Measurements from ENCODE around the gene TULP4. TPM values are rescaled to one million over a fixed set of nuclear protein-coding genes. Genes with fewer than 3 reads are reported as not detected.

TULP4 gene
- 88.2 and 118 TPM in 2 replicates for total RNA-seq
- 16.7 and 16.8 TPM in 2 replicates for polyA plus RNA-seq
- 4.2 and 7.6 TPM in 2 replicates for polyA plus RNA-seq (2012)
- 86.0 and 114 TPM in 2 replicates for polyA minus RNA-seq (ENCODE audit: low replicate concordance)

- H3K9me3 ChIP-seq (ENCODE audit: control insufficient read depth, insufficient read depth, low read depth, low read length) = no peaks in the 10 kb centered on the region
Measured at GRCh38 chr6:158312165-158312564, at the start of gene TULP4. Gene TULP4, plus strand, starts transcription at chr6:158312465. Its CDS starts 1,552 bp downstream, at chr6:158314017.

DNA sequence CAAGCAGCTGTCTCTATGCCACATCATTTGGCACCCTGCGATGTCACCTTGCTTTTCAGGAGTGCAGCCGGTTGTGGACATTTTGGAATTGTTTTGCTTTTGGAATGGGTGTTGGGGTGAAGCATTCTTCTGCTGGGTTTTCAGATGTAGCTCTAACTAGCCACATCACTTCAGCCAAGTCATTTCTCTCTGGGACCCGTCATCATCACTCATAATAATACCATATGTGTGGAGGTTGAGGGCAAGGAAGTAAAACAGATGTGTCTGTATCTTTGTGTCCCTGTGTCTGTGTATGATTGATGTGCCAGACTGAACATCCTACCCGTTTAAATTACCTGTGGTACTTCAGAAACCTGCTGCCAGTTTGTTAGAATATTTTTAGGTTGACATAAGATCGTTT is 49.5 kb upstream of the TULP4 start:
- no peak for DNase-seq (ENCODE audit: low read depth in 2 of 2)
- no peaks in the 10 kb centered on the region for H4K20me1 ChIP-seq (ENCODE audit: control insufficient read depth, extremely low read depth, insufficient read depth, low read length)
- H3K9me3 ChIP-seq (ENCODE audit: control insufficient read depth, insufficient read depth, low read depth, low read length) = no peaks in the 10 kb centered on the region

More at GRCh38 chr6:158312165-158312564, at the start of gene TULP4:
- no peaks in the 10 kb centered on the region for H3K4me1 ChIP-seq (ENCODE audit: control insufficient read depth, extremely low read depth, insufficient read depth, low read length)
- H2AFZ ChIP-seq (ENCODE audit: low read length) = no peak within 1 kb of the TSS
- no peaks in the 10 kb centered on the region for H3K79me2 ChIP-seq (ENCODE audit: control insufficient read depth, insufficient read depth, low read length)
- H3K9ac ChIP-seq (ENCODE audit: insufficient read depth, low read length) = no peak within 1 kb of the TSS
- no peak for DNase-seq (ENCODE audit: low read depth in 2 of 2)
- no peaks in the 10 kb centered on the region for H3K36me3 ChIP-seq (ENCODE audit: control insufficient read depth, insufficient read depth, low read length)
- no peak within 1 kb of the TSS for H3K4me2 ChIP-seq (ENCODE audit: extremely low read depth, insufficient read depth, low read length)
- H3K4me3 ChIP-seq (replicated peaks in 1 of 4; ENCODE audit: control extremely low read depth in 1 of 4, insufficient read depth in 1 of 4, low read depth in 3 of 4, low read length in 4 of 4) = no peak within 1 kb of the TSS
- no peak for TF ChIP-seq EZH2 (IDR thresholded peaks at IDR 0.05; ENCODE audit: low read length, missing control alignments)
- TF ChIP-seq, protein P1, sequence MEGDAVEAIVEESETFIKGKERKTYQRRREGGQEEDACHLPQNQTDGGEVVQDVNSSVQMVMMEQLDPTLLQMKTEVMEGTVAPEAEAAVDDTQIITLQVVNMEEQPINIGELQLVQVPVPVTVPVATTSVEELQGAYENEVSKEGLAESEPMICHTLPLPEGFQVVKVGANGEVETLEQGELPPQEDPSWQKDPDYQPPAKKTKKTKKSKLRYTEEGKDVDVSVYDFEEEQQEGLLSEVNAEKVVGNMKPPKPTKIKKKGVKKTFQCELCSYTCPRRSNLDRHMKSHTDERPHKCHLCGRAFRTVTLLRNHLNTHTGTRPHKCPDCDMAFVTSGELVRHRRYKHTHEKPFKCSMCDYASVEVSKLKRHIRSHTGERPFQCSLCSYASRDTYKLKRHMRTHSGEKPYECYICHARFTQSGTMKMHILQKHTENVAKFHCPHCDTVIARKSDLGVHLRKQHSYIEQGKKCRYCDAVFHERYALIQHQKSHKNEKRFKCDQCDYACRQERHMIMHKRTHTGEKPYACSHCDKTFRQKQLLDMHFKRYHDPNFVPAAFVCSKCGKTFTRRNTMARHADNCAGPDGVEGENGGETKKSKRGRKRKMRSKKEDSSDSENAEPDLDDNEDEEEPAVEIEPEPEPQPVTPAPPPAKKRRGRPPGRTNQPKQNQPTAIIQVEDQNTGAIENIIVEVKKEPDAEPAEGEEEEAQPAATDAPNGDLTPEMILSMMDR (conservative IDR thresholded peaks at IDR 0.05 in 1 of 2, IDR thresholded peaks at IDR 0.05 in 1 of 2; ENCODE audit: low read depth in 1 of 2, low read length in 2 of 2) = no peak
- H3K27me3 ChIP-seq (ENCODE audit: control insufficient read depth, insufficient read depth, low read length) = no peaks in the 10 kb centered on the region
- H4K20me1 ChIP-seq (ENCODE audit: control insufficient read depth, extremely low read depth, insufficient read depth, low read length) = no peaks in the 10 kb centered on the region
- no peak within 1 kb of the TSS for H3K27ac ChIP-seq (ENCODE audit: insufficient read depth, low read length)

DNA sequence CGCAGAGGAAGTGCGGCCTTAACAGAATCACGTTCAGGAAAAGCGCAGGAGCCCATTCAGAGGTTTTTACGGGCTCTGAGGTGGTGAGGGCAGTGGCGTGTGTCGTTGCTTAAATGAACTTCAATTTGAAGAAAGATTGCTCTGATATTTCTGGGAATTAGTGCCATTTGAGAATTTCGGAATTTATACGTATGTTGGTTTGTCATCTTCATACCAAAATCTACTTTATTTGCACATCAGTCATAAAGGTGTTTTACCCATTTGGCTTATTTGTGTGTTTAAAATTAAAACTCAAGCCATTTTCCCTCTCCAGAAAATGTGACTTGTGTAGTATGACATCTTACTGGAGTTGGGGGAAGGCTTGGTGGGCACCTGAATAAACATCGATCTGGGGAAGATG is 48.1 kb upstream of the TULP4 start:
- H3K9ac ChIP-seq (ENCODE audit: insufficient read depth, low read length) = no peak overlapping the region
- no peaks in the 10 kb centered on the region for H3K36me3 ChIP-seq (ENCODE audit: control insufficient read depth, insufficient read depth, low read length)
- no peak overlapping the region for H3K27ac ChIP-seq (ENCODE audit: insufficient read depth, low read length)
- no peak for DNase-seq (ENCODE audit: low read depth in 2 of 2)
- H3K4me2 ChIP-seq (ENCODE audit: extremely low read depth, insufficient read depth, low read length) = no peak overlapping the region
- no peaks in the 10 kb centered on the region for H4K20me1 ChIP-seq (ENCODE audit: control insufficient read depth, extremely low read depth, insufficient read depth, low read length)
- H3K4me1 ChIP-seq (ENCODE audit: control insufficient read depth, extremely low read depth, insufficient read depth, low read length) = no peaks in the 10 kb centered on the region
- H3K79me2 ChIP-seq (ENCODE audit: control insufficient read depth, insufficient read depth, low read length) = no peaks in the 10 kb centered on the region
- no peaks in the 10 kb centered on the region for H3K9me3 ChIP-seq (ENCODE audit: control insufficient read depth, insufficient read depth, low read depth, low read length)
- no peak for TF ChIP-seq EZH2 (IDR thresholded peaks at IDR 0.05; ENCODE audit: low read length, missing control alignments)
- TF ChIP-seq, protein P1 (conservative IDR thresholded peaks at IDR 0.05 in 1 of 2, IDR thresholded peaks at IDR 0.05 in 1 of 2; ENCODE audit: low read depth in 1 of 2, low read length in 2 of 2) = no peak
- H3K4me3 ChIP-seq (replicated peaks in 1 of 4; ENCODE audit: control extremely low read depth in 1 of 4, insufficient read depth in 1 of 4, low read depth in 3 of 4, low read length in 4 of 4) = no peak overlapping the region
- no peaks in the 10 kb centered on the region for H3K27me3 ChIP-seq (ENCODE audit: control insufficient read depth, insufficient read depth, low read length)
- no peak overlapping the region for H2AFZ ChIP-seq (ENCODE audit: low read length)

More for the DNA sequence above, 49.5 kb upstream of the TULP4 start:
- Histone ChIP-seq H3K4me1 (ENCODE audit: control insufficient read depth, extremely low read depth, insufficient read depth, low read length) (no peaks in the 10 kb centered on the region), H3K27ac (ENCODE audit: insufficient read depth, low read length) (no peak overlapping the region), H3K79me2 (ENCODE audit: control insufficient read depth, insufficient read depth, low read length) (no peaks in the 10 kb centered on the region), H3K36me3 (ENCODE audit: control insufficient read depth, insufficient read depth, low read length) (no peaks in the 10 kb centered on the region), H3K4me3 (replicated peaks in 1 of 4; ENCODE audit: control extremely low read depth in 1 of 4, insufficient read depth in 1 of 4, low read depth in 3 of 4, low read length in 4 of 4) (no peak overlapping the region), H3K27me3 (ENCODE audit: control insufficient read depth, insufficient read depth, low read length) (no peaks in the 10 kb centered on the region), H2AFZ (ENCODE audit: low read length) (no peak overlapping the region), H3K9ac (ENCODE audit: insufficient read depth, low read length) (no peak overlapping the region), H3K4me2 (ENCODE audit: extremely low read depth, insufficient read depth, low read length) (no peak overlapping the region)
- TF ChIP-seq, protein P1 (conservative IDR thresholded peaks at IDR 0.05 in 1 of 2, IDR thresholded peaks at IDR 0.05 in 1 of 2; ENCODE audit: low read depth in 1 of 2, low read length in 2 of 2) = no peak
- TF ChIP-seq EZH2 (IDR thresholded peaks at IDR 0.05; ENCODE audit: low read length, missing control alignments) = no peak

Measured in fibroblast of lung (primary cell).